Endothelial cell of umbilical vein (primary cell): ENCODE data around the gene WASF2.
"Not testable (repeated sequence)": the region's sequence is repeated elsewhere in the genome, so short reads cannot be mapped to it uniquely, and the experiment has no call there.

ENCODE experiments used
- EZH2 ChIP-seq: IDR thresholded peaks from 2 replicates; pipeline ENCODE4 v1.6.1; 2012; ENCODE audit warnings: borderline replicate concordance, low read depth, mild to moderate bottlenecking, moderate library complexity, low read length, inconsistent platforms; ENCODE audit not compliant: severe bottlenecking
- FOS ChIP-seq: IDR thresholded peaks from 2 replicates; pipeline ENCODE4 v1.6.1; 2011; ENCODE audit warnings: mild to moderate bottlenecking, low read length, moderate library complexity, borderline replicate concordance; ENCODE audit not compliant: insufficient read depth
- GATA2 ChIP-seq: IDR thresholded peaks from 2 replicates; pipeline ENCODE4 v1.7.0; 2011; ENCODE audit warnings: low read depth, mild to moderate bottlenecking, moderate library complexity, mixed read lengths, low read length; ENCODE audit not compliant: insufficient read length, insufficient read depth
- JUN ChIP-seq: IDR thresholded peaks from 2 replicates; pipeline ENCODE4 v1.6.1; 2011; ENCODE audit warnings: borderline replicate concordance, low read depth; ENCODE audit not compliant: insufficient read length, insufficient read depth
- MYC ChIP-seq: IDR thresholded peaks from one replicate; pipeline ENCODE4 v1.6.1; 2011; ENCODE audit warnings: mild to moderate bottlenecking, low read depth, low read length
- POLR2A ChIP-seq: IDR thresholded peaks from 2 replicates; pipeline ENCODE4 v1.6.1; 2012; ENCODE audit warnings: low read depth, mild to moderate bottlenecking, control low read depth, low read length
- POLR2AphosphoS5 ChIP-seq: IDR thresholded peaks from 2 replicates; pipeline ENCODE4 v1.6.1; 2012; ENCODE audit warnings: low read depth, mild to moderate bottlenecking, control low read depth, low read length, moderate library complexity; ENCODE audit not compliant: insufficient read depth
- TF ChIP-seq, protein P1 (sequence below), 2 donors: IDR thresholded peaks; 1 replicate in 1 of 2; 2 replicates in 1 of 2; pipeline ENCODE4 v1.5.1; 2011; ENCODE audit warnings: low read length in 2 of 2, mild to moderate bottlenecking in 2 of 2, moderate library complexity in 2 of 2, control low read depth in 1 of 2, inconsistent platforms in 1 of 2, low read depth in 1 of 2; ENCODE audit not compliant: insufficient read depth in 1 of 2; ENCODE audit errors: extremely low read depth in 1 of 2

DNA sequence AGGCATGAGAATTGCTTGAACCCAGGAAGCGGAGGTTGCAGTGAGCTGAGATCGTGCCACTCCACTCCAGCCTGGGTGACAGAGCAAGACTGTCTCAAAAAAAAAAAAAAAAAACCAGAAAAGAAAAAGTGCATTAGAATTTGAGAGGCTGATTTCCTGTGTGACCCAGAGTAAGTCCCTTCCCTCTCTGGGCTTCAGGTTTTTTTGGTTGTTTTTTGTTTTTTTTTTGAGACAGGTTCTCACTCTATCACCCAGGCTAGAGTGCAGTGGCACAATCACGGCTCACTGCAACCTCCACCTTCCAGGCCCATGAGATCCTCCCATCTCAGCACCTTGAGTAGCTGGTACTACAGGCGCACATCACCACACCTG is 48.3 kb upstream of the WASF2 start:
- not testable (repeated sequence) for TF ChIP-seq POLR2A, MYC, POLR2AphosphoS5, EZH2, GATA2, FOS, JUN
- TF ChIP-seq, protein P1, sequence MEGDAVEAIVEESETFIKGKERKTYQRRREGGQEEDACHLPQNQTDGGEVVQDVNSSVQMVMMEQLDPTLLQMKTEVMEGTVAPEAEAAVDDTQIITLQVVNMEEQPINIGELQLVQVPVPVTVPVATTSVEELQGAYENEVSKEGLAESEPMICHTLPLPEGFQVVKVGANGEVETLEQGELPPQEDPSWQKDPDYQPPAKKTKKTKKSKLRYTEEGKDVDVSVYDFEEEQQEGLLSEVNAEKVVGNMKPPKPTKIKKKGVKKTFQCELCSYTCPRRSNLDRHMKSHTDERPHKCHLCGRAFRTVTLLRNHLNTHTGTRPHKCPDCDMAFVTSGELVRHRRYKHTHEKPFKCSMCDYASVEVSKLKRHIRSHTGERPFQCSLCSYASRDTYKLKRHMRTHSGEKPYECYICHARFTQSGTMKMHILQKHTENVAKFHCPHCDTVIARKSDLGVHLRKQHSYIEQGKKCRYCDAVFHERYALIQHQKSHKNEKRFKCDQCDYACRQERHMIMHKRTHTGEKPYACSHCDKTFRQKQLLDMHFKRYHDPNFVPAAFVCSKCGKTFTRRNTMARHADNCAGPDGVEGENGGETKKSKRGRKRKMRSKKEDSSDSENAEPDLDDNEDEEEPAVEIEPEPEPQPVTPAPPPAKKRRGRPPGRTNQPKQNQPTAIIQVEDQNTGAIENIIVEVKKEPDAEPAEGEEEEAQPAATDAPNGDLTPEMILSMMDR (IDR thresholded peaks at IDR 0.05; ENCODE audit: extremely low read depth in 1 of 2, insufficient read depth in 1 of 2, low read depth in 1 of 2, low read length in 2 of 2) = not testable (repeated sequence)
